Endothelial cell of umbilical vein (primary cell): ENCODE results near the gene CEBPG. TPM values are rescaled to one million over a fixed set of nuclear protein-coding genes. Genes with fewer than 3 reads are reported as not detected.

Source experiments
- BruUV-seq: library from RNA; stranded (reverse); fragments of 400-500 nt; replicated peaks from 2 replicates; lab custom pipeline; 2021; lab: Mats Ljungman, UMichigan
- CTCF ChIA-PET: fragments of 300-600, 350-600 bp; sonication (Branson Sonifier 250); formaldehyde crosslinking; loops from one replicate; lab custom pipeline; 2021; ENCODE audit warnings: antibody characterized with exemption, inconsistent platforms; lab: Charles Lee
- POLR2A ChIA-PET: fragments of 300-600, 350-600 bp; sonication (Branson Sonifier 250); formaldehyde crosslinking; loops from one replicate; lab custom pipeline; 2021; ENCODE audit warnings: antibody characterized with exemption, inconsistent platforms; lab: Charles Lee
- DNase-seq: peaks from one replicate; pipeline ENCODE4 v3.0.0-alpha.2; 2011; ENCODE audit warnings: low read depth, low spot score
- FAIRE-seq: peaks from 2 replicates; lab custom pipeline; 2011; peaks lifted over from hg19 to GRCh38; lab: Jason Lieb, UNC
- H2AFZ ChIP-seq: 2 replicates; pipeline ENCODE4 v1.6.0; 2012; ENCODE audit warnings: low read depth, low read length, control low read depth, inconsistent platforms
- H3K27ac ChIP-seq: 2 replicates; pipeline ENCODE4 v1.5.1; 2011; ENCODE audit warnings: low read depth, mild to moderate bottlenecking, control low read depth, low read length, moderate library complexity; ENCODE audit not compliant: insufficient read depth
- H3K27me3 ChIP-seq, 2 experiments: 2 replicates each; pipeline versions ENCODE4 v1.6.0 to v1.6.1; 2011; ENCODE audit warnings: low read length in 2 of 2, mixed read lengths in 1 of 2; ENCODE audit not compliant: control insufficient read depth in 2 of 2, insufficient read depth in 2 of 2
- H3K36me3 ChIP-seq, 2 experiments: 2 replicates in 1 of 2; 3 replicates in 1 of 2; pipeline ENCODE4 v1.5.1; 2011; ENCODE audit warnings: low read length in 2 of 2, mild to moderate bottlenecking in 1 of 2, moderate library complexity in 1 of 2; ENCODE audit not compliant: control insufficient read depth in 2 of 2, insufficient read depth in 2 of 2; ENCODE audit errors: extremely low read depth in 1 of 2
- H3K4me1 ChIP-seq: 3 replicates; pipeline ENCODE4 v1.5.1; 2011; ENCODE audit warnings: mild to moderate bottlenecking, low read length; ENCODE audit not compliant: control insufficient read depth, insufficient read depth; ENCODE audit errors: extremely low read depth
- H3K4me2 ChIP-seq: 2 replicates; pipeline ENCODE4 v1.6.1; 2011; ENCODE audit warnings: low read length, control low read depth, mixed read lengths; ENCODE audit not compliant: insufficient read depth
- H3K4me3 ChIP-seq, 3 experiments: fragments of 200-600 bp in 1 of 3; sonication (generic), shearing (Covaris generic) in 1 of 3; replicated peaks in 1 of 3; 2 replicates each; pipeline ENCODE4 v1.5.1; 2011 to 2016; ENCODE audit warnings: control low read depth in 3 of 3, low read length in 3 of 3, mild to moderate bottlenecking in 2 of 3, inconsistent platforms in 1 of 3, low read depth in 1 of 3, moderate library complexity in 1 of 3; ENCODE audit not compliant: insufficient read depth in 1 of 3
- H3K79me2 ChIP-seq: 2 replicates; pipeline ENCODE4 v1.6.0; 2012; ENCODE audit warnings: low read length, inconsistent platforms; ENCODE audit not compliant: control insufficient read depth, insufficient read depth
- H3K9ac ChIP-seq: replicated peaks from 2 replicates; pipeline ENCODE3; 2011; ENCODE audit warnings: low read length, control low read depth; ENCODE audit not compliant: insufficient read depth; ENCODE audit errors: extremely low read depth
- H3K9me1 ChIP-seq: replicated peaks from 3 replicates; pipeline ENCODE4 v1.6.0; 2011; ENCODE audit warnings: mild to moderate bottlenecking, low read length; ENCODE audit not compliant: control insufficient read depth, insufficient read depth; ENCODE audit errors: extremely low read depth
- H3K9me3 ChIP-seq: replicated peaks from 2 replicates; pipeline ENCODE4 v1.5.1; 2012; ENCODE audit warnings: low read length, inconsistent platforms; ENCODE audit not compliant: control insufficient read depth, insufficient read depth
- H4K20me1 ChIP-seq: replicated peaks from 2 replicates; pipeline ENCODE3; 2011; ENCODE audit warnings: mild to moderate bottlenecking, low read length; ENCODE audit not compliant: control insufficient read depth, insufficient read depth; ENCODE audit errors: extremely low read depth
- CTCF ChIP-seq, 2 donors: IDR thresholded peaks; 1 replicate in 1 of 2; 2 replicates in 1 of 2; pipeline ENCODE4 v1.5.1; 2011; ENCODE audit warnings: low read length in 2 of 2, mild to moderate bottlenecking in 2 of 2, moderate library complexity in 2 of 2, control low read depth in 1 of 2, inconsistent platforms in 1 of 2, low read depth in 1 of 2; ENCODE audit not compliant: insufficient read depth in 1 of 2; ENCODE audit errors: extremely low read depth in 1 of 2
- EZH2 ChIP-seq: IDR thresholded peaks from 2 replicates; pipeline ENCODE4 v1.6.1; 2012; ENCODE audit warnings: borderline replicate concordance, low read depth, mild to moderate bottlenecking, moderate library complexity, low read length, inconsistent platforms; ENCODE audit not compliant: severe bottlenecking
- FOS ChIP-seq: IDR thresholded peaks from 2 replicates; pipeline ENCODE4 v1.6.1; 2011; ENCODE audit warnings: mild to moderate bottlenecking, low read length, moderate library complexity, borderline replicate concordance; ENCODE audit not compliant: insufficient read depth
- GATA2 ChIP-seq: IDR thresholded peaks from 2 replicates; pipeline ENCODE4 v1.7.0; 2011; ENCODE audit warnings: low read depth, mild to moderate bottlenecking, moderate library complexity, mixed read lengths, low read length; ENCODE audit not compliant: insufficient read length, insufficient read depth
- JUN ChIP-seq: IDR thresholded peaks from 2 replicates; pipeline ENCODE4 v1.6.1; 2011; ENCODE audit warnings: borderline replicate concordance, low read depth; ENCODE audit not compliant: insufficient read length, insufficient read depth
- MAX ChIP-seq: IDR thresholded peaks from 2 replicates; pipeline ENCODE4 v1.6.1; 2011; ENCODE audit not compliant: insufficient read depth, insufficient read length
- MYC ChIP-seq: IDR thresholded peaks from one replicate; pipeline ENCODE4 v1.6.1; 2011; ENCODE audit warnings: mild to moderate bottlenecking, low read depth, low read length
- POLR2A ChIP-seq: IDR thresholded peaks from 2 replicates; pipeline ENCODE4 v1.6.1; 2012; ENCODE audit warnings: low read depth, mild to moderate bottlenecking, control low read depth, low read length
- POLR2AphosphoS5 ChIP-seq: IDR thresholded peaks from 2 replicates; pipeline ENCODE4 v1.6.1; 2012; ENCODE audit warnings: low read depth, mild to moderate bottlenecking, control low read depth, low read length, moderate library complexity; ENCODE audit not compliant: insufficient read depth
- dilution Hi-C: fragments of 300-500 bp; cut with MboI; formaldehyde crosslinking; loops from one replicate; pipeline ENCODE4 v1.15.0; 2019; ENCODE audit warnings: low sequenced_read_pairs; ENCODE audit not compliant: extremely low pct_ligation_motif_present
- intact Hi-C: fragments of 100-400 bp; cut with micrococcal nuclease; formaldehyde crosslinking; loops from one replicate; pipeline ENCODE4 v1.10.0; 2022
- polyA plus RNA-seq, 4 experiments: library from polyadenylated mRNA; depleted of rRNA in 3 of 4; stranded (reverse) in 3 of 4; unstranded in 1 of 4; fragments of >200 nt; gene quantifications; 2 replicates each; pipeline versions ENCODE4 v1.2.1 to v1.2.3, GENCODE V29; 2011 to 2012; ENCODE audit warnings: missing spikeins in 1 of 4
- total RNA-seq: library from RNA; stranded (reverse); gene quantifications from 2 replicates; pipeline ENCODE4 v1.2.3, GENCODE V29; 2021

Gene CEBPG
- total and polyA plus RNA-seq, 2 donors (not counting 3 experiments of a cell fraction or from before 2014, with no cell fraction given), result 10.2 to 24.6 TPM

GRCh38 chr19:33324628-33325027, 48.9 kb upstream of the CEBPG start:
- H3K4me1 ChIP-seq, result no peaks in the 10 kb centered on the region
- no peak overlapping the region for H3K4me3 ChIP-seq
- no peak overlapping the region for H3K9ac ChIP-seq
- BruUV-seq, result no TSS peak
- no peaks in the 10 kb centered on the region for H3K79me2 ChIP-seq
- dilution Hi-C loops, result no loop called here
- FAIRE-seq (no peak), DNase-seq (no peak)
- no peaks in the 10 kb centered on the region for H3K9me1 ChIP-seq
- H4K20me1 ChIP-seq, result no peaks in the 10 kb centered on the region
- H3K36me3 ChIP-seq, result no peaks in the 10 kb centered on the region
- intact Hi-C loops, result no loop called here
- no peak overlapping the region for H3K27ac ChIP-seq
- H2AFZ ChIP-seq, result no peak overlapping the region
- H3K27me3 ChIP-seq, result peaks cover 0 to 2% of the 10 kb centered on the region in 2 experiments
- no peaks in the 10 kb centered on the region for H3K9me3 ChIP-seq
- ChIA-PET CTCF (interaction anchor here (0.6 kb wide), 1 partner anchor 29 kb away, joined by 3 read pairs; no protein-coding TSS in a partner anchor), POLR2A (interaction anchor here (0.6 to 0.7 kb wide), 4 partner anchors 13 to 113 kb away, joined by 3 to 4 read pairs (median 4); no protein-coding TSS in a partner anchor)
- no peak overlapping the region for H3K4me2 ChIP-seq
- TF ChIP-seq JUN (no peak), CTCF (IDR thresholded peaks at IDR 0.05; ENCODE audit: extremely low read depth in 1 of 2, insufficient read depth in 1 of 2, low read depth in 1 of 2, low read length in 2 of 2) (no peak), FOS (no peak), GATA2 (no peak), POLR2A (no peak), MAX (no peak), MYC (no peak), EZH2 (no peak), POLR2AphosphoS5 (no peak)
